GM21737 (cell line): ENCODE data around the gene GOLGA6D.
"Not testable (repeated sequence)": the region's sequence is repeated elsewhere in the genome, so short reads cannot be mapped to it uniquely, and the experiment has no call there.

Source experiments
- ATAC-seq: cut with Tn5 transposase; IDR thresholded peaks from one replicate; pipeline ENCODE4 v1.9.1; 2021; ENCODE audit warnings: mild to moderate bottlenecking, moderate library complexity; ENCODE audit not compliant: unreplicated experiment

GOLGA6D gene, protein sequence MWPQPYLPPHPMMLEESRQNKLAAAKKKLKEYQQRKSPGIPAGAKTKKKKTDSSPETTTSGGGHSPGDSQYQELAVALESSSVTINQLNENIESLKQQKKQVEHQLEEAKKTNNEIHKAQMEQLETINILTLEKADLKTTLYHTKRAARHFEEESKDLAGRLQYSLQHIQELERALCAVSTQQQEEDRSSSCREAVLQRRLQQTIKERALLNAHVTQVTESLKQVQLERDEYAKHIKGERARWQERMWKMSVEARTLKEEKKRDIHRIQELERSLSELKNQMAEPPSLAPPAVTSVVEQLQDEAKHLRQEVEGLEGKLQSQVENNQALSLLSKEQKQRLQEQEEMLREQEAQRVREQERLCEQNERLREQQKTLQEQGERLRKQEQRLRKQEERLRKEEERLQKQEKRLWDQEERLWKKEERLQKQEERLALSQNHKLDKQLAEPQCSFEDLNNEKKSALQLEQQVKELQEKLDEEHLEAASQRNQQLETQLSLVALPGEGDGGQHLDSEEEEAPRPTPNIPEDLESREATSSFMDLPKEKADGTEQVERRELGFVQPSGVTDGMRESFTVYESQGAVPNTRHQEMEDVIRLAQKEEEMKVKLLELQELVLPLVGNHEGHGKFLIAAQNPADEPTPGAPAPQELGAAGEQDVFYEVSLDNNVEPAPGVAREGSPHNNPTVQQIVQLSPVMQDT

DNA sequence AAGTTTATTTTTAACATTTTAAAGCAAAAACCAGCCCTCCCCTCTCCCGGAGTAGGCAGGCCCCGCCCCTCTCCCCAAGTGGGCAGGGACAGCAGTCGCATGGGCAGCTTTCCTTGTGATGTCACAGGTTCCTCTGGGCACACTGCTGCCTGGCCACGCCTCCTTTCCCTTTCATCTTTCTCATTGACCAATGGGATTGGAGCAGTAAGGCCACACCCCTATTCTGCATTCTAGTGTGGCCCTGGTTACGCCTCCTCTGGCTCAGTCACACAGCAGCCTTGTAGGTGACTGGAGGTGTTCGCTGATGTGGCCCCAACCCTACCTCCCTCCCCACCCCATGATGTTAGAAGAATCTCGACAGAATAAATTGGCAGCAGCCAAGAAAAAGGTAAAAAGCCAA, at the start of gene GOLGA6D:
TSS of gene GOLGA6D (plus strand) at position 264 of the 400 bp plus-strand sequence. CDS start at position 305, 41 bp downstream.
- ATAC-seq = not testable (repeated sequence)

DNA sequence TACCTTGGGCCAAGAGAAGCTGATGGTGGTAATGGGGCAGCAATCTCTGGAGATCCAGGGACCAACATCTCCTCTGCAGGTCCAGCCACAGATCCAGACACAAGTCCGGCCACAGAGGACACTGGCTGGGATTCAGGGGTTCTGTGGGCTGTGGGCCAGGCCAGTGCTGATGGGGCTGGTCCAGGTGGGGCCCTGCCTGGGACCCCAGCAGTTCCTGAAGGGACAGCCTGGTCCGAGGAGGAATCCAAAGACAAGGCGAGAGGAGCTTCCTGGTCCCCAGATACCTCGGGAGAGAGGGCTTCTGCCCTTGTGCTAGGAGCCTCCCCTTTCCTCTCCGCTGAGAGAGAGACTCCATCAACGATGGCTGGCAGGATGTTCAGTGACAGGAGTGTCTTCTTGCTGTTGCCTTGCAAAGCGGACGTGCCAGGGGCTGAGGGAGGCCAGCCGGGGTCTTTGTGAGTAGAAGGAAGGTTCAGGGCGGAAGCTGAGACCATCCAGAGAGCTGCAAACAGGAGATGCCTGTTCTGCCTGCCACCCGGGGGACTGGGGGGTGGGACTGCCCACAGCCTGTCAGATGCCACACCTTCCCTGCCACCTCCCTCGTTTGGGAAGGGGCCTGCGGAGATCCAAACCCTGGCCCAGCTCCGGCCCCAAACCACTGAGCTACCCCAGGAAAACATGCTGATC, 49.0 kb upstream of the GOLGA6D start:
- ATAC-seq = no peak

DNA sequence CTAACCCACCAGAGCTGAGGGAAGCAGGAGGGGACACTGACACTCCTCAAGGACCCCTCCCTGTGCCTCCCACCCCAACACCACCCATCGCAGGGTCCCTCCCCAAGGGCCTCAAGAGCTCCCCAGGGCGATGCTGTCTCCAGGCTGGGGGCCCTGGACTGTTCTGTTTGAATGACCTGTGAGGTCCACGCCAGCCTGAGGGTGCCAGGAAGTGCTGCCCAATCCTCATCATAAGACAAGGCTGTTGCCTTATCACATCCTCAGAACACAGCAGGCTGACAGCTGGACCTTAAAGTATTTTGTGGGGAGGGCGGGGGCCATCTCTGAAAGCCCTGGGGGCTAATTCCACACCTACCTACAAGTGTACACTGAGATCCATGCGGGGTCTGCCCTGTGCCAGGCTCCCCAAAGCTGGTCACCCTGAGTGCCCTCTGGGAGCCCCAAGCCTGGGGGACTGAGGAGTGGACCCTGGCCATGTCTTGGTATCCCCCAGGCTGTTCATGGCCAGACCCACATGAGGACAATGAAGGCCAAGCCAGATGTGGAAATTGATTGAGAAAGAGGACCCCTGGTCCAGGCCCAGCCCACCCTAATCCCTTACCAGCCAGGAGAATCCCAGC, 48.3 kb upstream of the GOLGA6D start:
- no peak for ATAC-seq

DNA sequence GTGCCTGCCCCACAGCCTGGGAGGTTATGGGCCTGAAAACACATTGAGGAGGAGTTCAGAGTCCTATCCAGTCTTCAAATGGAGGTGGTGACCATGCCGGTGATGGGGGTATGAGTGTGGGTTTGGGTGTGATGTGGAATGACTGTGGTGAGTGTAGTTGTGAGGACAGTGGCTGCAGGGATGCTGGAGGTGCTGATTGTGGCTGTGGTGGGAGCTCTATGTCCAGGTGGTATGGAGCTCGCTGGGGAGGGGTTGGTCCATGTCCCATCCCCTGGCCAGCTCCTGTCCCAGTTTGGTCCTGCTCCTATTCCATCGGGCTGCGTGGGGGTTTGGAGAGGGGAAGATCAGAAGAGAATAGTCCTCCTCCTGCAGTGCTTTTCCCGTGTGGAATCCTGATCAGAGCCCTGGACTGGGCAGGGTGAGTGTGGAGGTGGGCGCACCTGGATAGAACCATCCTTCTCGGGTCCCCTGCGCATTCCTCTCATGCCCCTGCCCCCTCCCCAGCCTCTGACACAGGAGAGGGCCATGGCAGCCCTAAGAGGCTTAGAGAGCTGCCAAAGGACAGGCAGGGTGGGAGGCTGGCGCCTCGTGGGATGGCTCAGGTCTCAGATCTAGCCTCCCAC, 47.5 kb upstream of the GOLGA6D start:
- no peak for ATAC-seq

DNA sequence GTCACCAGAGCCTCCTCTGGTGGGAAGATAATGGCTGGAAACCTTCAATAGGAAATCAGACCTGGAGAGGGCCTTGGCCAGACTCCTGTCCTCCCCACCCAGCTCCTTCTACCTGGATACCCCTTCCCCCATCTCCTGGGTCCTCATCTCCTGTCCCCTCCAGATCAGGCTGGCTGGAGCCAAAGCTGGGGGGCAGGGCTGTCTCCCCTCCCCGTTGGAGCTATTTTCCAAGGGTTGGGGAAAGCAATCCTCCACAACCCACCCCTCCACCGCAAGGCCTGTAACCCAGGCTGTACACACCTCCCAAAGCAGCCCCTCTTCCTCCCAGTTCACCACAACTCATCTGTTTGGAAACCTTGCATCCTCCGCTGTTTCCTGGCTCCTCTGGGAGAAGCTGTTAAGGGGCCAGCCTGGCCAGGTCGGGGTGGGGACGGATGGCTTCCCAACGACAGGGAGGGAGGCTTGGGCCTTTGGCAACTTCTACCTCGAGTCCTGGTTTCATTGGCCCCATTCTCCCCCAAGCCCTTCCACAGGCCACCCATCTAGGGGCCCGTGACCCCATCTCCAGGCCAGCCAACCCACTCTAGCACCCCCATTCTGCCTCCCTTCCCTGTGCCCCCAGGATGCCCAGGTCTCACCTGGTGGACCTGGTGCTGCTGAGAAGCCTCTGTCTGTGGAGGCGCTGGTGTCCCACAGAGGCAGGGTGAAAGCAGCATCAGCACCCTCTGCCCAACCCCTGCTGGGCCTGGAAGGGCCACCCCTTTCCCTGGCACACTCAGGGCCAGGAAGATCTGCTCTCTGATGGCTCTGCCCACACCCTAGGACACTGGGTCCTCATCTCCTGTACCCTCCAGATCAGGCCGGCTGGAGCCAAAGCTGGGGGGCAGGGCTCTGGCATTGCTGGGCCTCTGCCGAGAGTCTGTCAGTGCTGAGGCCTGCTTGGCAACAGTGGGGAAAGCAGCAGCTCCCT, 46.6 kb upstream of the GOLGA6D start:
- ATAC-seq = no peak

DNA sequence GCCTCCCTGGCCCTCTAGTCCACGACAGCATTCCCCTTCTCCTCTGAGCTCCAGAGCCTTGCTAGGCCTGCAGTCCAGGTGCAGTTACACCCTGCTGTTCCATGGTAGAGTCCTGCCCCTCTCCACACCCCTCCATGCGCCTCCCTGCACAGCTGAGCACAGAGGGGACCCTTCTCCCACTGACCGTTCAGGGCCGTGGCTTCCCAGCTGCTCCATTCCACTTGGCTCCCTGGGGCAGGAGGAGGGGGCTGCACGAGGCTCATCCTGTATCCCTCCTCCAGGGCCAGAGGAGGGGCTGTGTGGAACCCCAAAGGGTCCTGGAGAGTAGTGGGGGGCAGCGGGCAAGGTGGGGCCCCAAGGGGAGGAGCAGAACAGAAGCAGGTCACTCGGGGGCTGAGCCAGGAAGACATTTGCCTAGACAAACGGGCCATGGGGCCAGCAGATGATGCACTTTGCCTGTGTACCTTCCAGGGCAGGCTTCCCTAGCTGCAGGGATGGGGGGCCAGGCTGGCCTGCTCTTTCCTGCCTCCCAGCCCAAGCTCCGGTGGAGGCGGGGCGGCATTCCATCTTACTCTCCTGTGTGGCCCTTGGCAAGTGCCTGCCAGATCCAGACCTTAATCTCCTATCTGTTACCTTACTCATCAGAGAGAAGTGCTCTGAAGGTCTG, 45.2 kb upstream of the GOLGA6D start:
- ATAC-seq = no peak

DNA sequence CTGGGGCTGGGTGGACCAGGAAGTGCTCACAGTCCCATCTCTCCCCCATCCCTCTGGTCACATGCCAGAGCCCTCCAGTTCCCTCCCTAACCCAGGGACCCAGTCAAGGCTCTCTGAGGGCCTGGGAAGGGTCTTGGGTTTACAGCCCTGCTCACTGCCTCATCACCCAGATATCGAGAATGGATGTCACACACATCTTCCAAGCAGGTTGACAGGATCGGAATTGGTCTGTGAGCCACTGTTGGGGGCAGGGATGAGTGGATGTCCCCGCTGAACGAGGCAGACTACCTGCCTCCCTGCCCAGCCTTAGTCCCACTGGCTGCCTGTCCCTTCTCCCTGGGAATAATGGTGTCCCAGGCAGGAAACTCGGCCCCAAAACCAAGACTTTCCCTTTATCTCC, 44.5 kb upstream of the GOLGA6D start:
- ATAC-seq = no peak

DNA sequence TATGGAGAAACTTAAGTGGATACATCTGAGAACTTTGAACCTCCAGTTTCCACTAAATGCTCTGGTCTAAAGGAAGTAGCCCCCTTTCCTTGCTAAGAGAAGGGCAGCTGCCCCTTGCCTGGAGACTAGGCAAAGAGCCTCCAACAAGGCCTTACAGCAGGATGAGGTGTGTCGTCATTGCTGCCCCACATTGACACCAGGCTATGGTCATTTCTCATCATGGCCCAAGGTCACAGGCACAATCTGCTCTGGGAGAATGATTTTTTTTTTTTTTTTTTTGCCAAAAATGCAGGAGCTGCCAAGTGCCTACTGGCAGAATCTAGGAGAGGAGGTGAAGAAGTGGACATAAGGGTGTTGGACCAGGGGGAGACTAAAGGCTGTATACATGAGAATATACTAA, 36.9 kb upstream of the GOLGA6D start:
- not testable (repeated sequence) for ATAC-seq

DNA sequence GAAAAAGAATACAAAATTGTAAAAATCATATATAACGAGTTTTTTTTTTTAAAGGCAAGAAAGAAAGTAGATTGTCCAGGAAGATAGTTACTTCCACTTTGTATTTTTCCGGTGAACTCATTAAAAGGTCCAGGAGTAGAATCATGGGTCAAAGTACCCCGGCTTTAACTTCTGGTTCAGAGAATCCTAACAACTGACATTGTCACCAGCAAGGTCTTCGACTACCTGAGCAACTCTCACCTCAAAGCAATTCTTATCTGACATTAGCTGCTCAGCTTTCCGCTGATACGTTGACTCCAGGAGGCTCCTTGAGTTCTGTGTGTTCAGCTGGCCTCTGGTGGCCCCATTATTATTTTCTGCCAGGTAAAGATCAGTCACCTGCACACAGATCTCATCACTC, 33.6 kb upstream of the GOLGA6D start:
- ATAC-seq = not testable (repeated sequence)

DNA sequence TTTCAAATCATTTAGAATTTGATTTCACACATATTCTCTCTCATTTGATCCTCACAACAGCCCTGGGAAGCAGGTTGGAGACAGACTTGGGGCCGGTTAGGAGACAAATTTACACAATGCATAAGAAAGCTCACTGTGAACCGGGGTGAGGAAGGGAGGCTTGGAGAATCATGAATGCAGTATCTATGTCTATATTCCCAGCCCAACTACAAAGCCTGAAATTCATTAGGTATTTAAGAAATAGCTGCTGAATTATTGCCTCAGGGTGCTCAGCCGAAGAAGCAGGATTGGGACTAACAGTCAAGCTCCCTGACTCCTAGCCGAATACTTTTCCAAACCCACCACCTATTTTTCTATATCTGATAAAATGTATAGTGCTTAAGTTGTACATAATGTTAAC, 32.9 kb upstream of the GOLGA6D start:
- no peak for ATAC-seq

DNA sequence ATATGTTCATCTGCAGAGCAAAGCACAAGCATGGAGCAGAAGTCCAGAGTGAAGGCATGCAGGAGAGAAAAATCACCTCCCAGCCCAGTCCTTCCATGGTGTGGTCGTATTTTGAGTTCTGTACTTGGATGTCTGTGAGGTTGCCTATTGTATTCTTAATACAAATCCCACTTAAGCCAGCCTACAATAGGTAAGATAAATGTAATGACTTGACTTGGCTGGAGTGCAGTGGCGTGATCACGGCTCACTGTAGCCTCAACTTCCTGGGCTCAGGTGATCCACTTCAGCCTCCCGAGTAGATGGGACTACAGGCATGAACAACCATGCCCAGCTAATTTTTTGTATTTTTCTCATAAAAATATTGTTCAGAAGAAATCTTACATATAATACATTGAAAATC, 31.3 kb upstream of the GOLGA6D start:
- not testable (repeated sequence) for ATAC-seq

DNA sequence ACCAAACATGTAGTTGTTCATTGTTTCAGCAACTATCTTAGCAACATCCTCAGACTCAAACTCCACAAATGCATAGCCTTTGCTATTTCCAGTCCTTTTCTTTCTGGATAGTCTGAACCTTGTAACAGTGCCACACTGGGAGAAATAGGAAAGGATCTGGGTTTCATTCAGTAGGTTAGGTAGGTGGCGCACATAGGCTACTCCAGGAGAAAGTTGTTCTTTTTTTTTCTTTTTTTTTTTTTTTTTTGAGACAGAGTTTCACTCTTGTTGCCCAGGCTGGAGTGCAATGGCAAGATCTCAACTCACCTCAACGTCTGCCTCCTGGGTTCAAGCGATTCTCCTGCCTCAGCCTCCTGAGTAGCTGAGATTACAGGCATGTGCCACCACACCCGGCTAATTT, 30.4 kb upstream of the GOLGA6D start:
- ATAC-seq = not testable (repeated sequence)

DNA sequence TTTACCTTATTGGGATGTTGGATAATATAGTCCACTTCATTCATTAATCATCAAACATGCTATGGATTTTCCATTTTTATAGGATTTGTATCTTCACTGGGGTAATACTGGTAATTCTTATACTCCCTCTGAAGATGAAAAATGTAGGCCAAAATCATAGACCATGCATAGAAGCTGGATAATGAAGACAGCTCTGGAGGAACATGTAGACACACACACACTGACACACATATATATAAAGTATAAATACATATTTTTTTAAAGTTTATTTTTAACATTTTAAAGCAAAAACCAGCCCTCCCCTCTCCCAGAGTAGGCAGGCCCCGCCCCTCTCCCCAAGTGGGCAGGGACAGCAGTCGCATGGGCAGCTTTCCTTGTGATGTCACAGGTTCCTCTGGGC, 24.6 kb upstream of the GOLGA6D start, which contains the start of gene GOLGA6C:
TSS of gene GOLGA6C (plus strand) at position 301 of the 400 bp plus-strand sequence. CDS start 265 bp downstream, outside the sequence.
- not testable (repeated sequence) for ATAC-seq

DNA sequence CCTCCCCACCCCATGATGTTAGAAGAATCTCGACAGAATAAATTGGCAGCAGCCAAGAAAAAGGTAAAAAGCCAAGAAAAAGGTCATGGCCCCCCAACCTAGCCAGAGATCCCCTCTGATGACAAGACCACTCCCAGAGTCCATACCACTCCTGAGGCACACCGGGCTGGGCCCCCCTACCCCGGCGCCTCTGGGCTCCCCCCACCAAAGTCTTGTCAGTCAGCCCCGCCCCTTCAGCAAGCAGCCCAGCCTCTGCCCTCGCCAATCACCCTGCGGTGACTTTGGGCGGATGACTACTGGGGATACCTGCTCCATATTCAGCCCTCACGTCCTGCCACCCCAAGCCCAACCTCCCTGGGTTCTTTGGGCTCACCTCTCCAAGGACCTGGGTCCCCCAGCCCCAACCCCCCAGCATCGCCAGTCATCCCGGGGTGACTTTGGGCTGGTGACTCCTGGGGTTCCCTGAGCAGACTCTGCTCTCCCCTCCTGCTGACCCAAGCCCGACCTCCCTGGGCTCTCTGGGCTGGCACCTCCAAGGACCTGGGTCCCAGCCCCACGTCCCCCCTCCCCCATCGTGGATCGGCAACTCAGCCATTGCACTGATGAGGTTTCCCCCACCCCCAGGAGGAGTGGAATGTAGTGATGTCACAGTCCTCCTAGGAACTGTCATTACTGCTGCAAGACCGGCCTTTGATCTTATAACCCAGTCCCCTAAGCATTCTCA, 23.9 kb upstream of the GOLGA6D start:
- not testable (repeated sequence) for ATAC-seq

DNA sequence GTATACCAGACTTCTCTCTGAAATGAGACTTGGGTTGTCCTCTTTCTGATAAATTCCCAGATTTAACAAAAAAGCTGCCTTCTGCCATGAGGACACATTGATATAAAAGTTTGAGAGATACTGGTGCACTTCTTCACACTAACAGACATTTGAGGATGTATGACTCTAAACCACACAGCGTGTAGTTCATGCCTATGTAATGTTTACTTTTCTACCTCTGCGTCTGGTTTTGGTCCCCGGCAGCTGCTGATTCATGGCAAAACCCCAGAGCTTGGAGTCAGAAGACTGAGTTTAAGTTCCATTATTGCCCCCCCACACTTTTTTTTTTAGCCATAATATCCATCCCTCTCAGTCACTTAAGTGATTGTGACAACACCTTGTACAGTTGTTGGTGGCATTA, 22.8 kb upstream of the GOLGA6D start:
- ATAC-seq = not testable (repeated sequence)

DNA sequence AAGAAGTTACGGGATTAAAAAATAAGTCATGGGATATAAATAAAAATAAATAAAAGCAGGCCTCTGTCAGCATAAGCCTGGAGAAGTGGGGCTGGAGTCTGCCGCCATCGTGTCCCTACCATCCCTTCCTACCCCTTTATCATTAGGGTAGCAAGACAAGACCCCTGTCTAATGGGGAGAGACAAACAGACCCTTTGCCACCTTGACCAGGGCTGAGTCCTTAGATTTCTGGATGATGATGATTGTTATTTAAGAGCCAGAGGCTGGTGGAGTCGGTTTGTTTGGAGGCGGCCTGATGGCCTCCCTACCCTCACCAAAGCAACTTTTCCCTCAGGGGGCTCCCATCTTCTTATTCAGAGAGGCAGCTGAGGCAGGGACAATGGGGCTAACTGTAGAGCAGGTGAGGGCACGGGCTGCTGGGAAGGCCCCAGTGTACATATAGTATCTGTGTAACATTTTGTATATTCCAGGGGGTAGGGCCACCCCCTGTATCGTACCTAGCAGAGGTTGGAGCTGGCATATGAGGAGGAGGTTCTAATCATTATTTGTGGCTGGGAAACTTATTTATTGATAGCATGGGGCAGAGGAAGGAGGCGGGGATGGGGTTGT, 8.8 kb upstream of the GOLGA6D start:
- not testable (repeated sequence) for ATAC-seq

DNA sequence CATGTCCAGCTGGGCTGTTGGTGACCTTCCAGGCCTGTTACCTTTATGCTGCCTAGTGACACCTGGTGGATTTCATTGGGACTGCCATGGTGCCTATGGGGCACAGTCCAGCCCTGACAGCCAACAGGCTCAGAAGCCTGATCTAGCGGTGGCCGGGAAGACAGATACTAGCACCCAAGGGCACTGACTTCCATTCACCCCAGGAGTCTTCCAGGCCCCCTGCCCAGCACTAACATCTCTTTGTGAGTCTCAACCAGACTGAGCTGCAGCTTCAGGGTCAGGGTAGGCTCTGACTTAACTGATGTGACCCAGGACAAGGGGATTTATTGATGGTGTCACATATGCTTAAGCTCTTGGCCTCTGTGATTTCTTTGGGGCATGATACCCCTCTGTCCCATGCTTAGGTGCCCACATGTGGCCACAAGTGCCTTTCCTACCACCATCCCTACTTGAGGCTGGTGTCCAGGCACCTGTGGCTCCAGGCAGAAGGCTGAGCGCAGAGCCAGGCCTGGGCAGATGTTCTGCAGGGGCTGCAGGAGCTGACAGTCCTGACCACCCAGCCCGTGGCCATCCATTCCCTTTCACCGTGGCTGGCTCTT, 8.0 kb upstream of the GOLGA6D start:
- not testable (repeated sequence) for ATAC-seq
